ENCODE measurements around the gene TUBB4B. TPM values are rescaled to one million over a fixed set of nuclear protein-coding genes. Genes with fewer than 3 reads are reported as not detected.
"Not testable (repeated sequence)": the region's sequence is repeated elsewhere in the genome, so short reads cannot be mapped to it uniquely, and the experiment has no call there.

Gene TUBB4B
- total RNA-seq, 1 donor from 2014 or later: 372 TPM

- intact Hi-C loops (cut with micrococcal nuclease): no loop called here
Observed at GRCh38 chr9:137247135-137247915, 6.2 kb downstream of the TUBB4B start.

- intact Hi-C loops (cut with micrococcal nuclease): no loop called here
Observed at GRCh38 chr9:137247916-137248175, 6.8 kb downstream of the TUBB4B start.

- intact Hi-C loops (cut with micrococcal nuclease): no loop called here
Observed at GRCh38 chr9:137250329-137251193, 9.5 kb downstream of the TUBB4B start.

GRCh38 chr9:137251194-137251461, 10.0 kb downstream of the TUBB4B start, which contains the start of gene STPG3:
Gene STPG3, plus strand, starts transcription at chr9:137251286. Its CDS starts 1 bp downstream, at chr9:137251287.
- intact Hi-C loops (cut with micrococcal nuclease): no loop called here

GRCh38 chr9:137251490-137252268, 10.6 kb downstream of the TUBB4B start:
- intact Hi-C loops (cut with micrococcal nuclease): no loop called here

- intact Hi-C loops (cut with micrococcal nuclease): no loop called here
Observed at GRCh38 chr9:137252555-137253506, 11.7 kb downstream of the TUBB4B start.

- intact Hi-C loops (cut with micrococcal nuclease): loop anchor here (2.0 kb wide), 1 partner anchor 31 kb away; the partner anchor contains the start of gene RNF208
Observed at GRCh38 chr9:137253717-137254623, 12.9 kb downstream of the TUBB4B start.

GRCh38 chr9:137254624-137255447, 13.7 kb downstream of the TUBB4B start, which contains the start of gene NELFB:
Gene NELFB, plus strand, starts transcription at chr9:137255327.
- intact Hi-C loops (cut with micrococcal nuclease): loop anchor here (1.0 to 2.0 kb wide), 2 partner anchors 14 to 32 kb away; partner anchors contain the start of genes RNF208 and TUBB4B

GRCh38 chr9:137255448-137256114, 14.5 kb downstream of the TUBB4B start:
- intact Hi-C loops (cut with micrococcal nuclease): loop anchor here (1.0 to 2.0 kb wide), 2 partner anchors 14 to 33 kb away; partner anchors contain the start of genes RNF208 and TUBB4B

GRCh38 chr9:137256362-137256761, 15.3 kb downstream of the TUBB4B start:
- intact Hi-C loops (cut with micrococcal nuclease): no loop called here

GRCh38 chr9:137256856-137257255, 15.8 kb downstream of the TUBB4B start:
- intact Hi-C loops (cut with micrococcal nuclease): no loop called here

GRCh38 chr9:137262173-137262908, 21.3 kb downstream of the TUBB4B start:
- intact Hi-C loops (cut with micrococcal nuclease): not testable (repeated sequence)

GRCh38 chr9:137262909-137263285, 21.8 kb downstream of the TUBB4B start:
- intact Hi-C loops (cut with micrococcal nuclease): no loop called here

- intact Hi-C loops (cut with micrococcal nuclease): no loop called here
Observed at GRCh38 chr9:137263506-137263905, 22.4 kb downstream of the TUBB4B start.

- intact Hi-C loops (cut with micrococcal nuclease): no loop called here
Observed at GRCh38 chr9:137264067-137264466, 23.0 kb downstream of the TUBB4B start.

GRCh38 chr9:137265496-137266161, 24.5 kb downstream of the TUBB4B start:
- intact Hi-C loops (cut with micrococcal nuclease): no loop called here

- intact Hi-C loops (cut with micrococcal nuclease): no loop called here
Observed at GRCh38 chr9:137266162-137266527, 25.1 kb downstream of the TUBB4B start.
